Endometrial microvascular endothelial cells (primary cell): Measurements from ENCODE around the gene NME9. TPM values are rescaled to one million over a fixed set of nuclear protein-coding genes. Genes with fewer than 3 reads are reported as not detected.
"Not testable (repeated sequence)": the region's sequence is repeated elsewhere in the genome, so short reads cannot be mapped to it uniquely, and the experiment has no call there.

Experiments used
- in situ Hi-C: cut with HindIII; loops from 2 replicates; pipeline ENCODE4 v1.10.0; 2017; ENCODE audit warnings: low sequenced_read_pairs, low pct_unique_long_range_greater_than_20kb; ENCODE audit errors: inconsistent ontology term
- total RNA-seq: library from RNA; depleted of rRNA; stranded (reverse); fragments of >200 nt; gene quantifications from one replicate; pipeline ENCODE4 v1.2.3, GENCODE V29; 2015; ENCODE audit errors: inconsistent ontology term

Gene NME9
- not detected for total RNA-seq

- in situ Hi-C loops, result no loop called here
These were observed at the start of gene NME9 for GRCh38 chr3:138329127-138329983. Gene NME9 (minus strand): TSS chr3:138329851. CDS start chr3:138329335, 516 bp downstream.

GRCh38 chr3:138378990-138379389 is 49.3 kb upstream of the NME9 start:
- in situ Hi-C loops, result no loop called here

- in situ Hi-C loops, result no loop called here
These were observed 48.7 kb upstream of the NME9 start for GRCh38 chr3:138378331-138378730.

- in situ Hi-C loops, result no loop called here
These were observed 48.2 kb upstream of the NME9 start for GRCh38 chr3:138377804-138378203.

GRCh38 chr3:138377212-138377611 is 47.6 kb upstream of the NME9 start:
- in situ Hi-C loops, result not testable (repeated sequence)

- in situ Hi-C loops, result no loop called here
These were observed 47.0 kb upstream of the NME9 start for GRCh38 chr3:138376663-138377062.

GRCh38 chr3:138375447-138375846 is 45.8 kb upstream of the NME9 start:
- in situ Hi-C loops, result no loop called here

- in situ Hi-C loops, result no loop called here
These were observed 45.0 kb upstream of the NME9 start for GRCh38 chr3:138374573-138375134.

- in situ Hi-C loops, result no loop called here
These were observed 44.1 kb upstream of the NME9 start for GRCh38 chr3:138373736-138374094.

- in situ Hi-C loops, result no loop called here
These were observed 43.6 kb upstream of the NME9 start for GRCh38 chr3:138373087-138373735.

- in situ Hi-C loops, result no loop called here
These were observed 41.7 kb upstream of the NME9 start for GRCh38 chr3:138371070-138371965.

GRCh38 chr3:138370321-138370720 is 40.7 kb upstream of the NME9 start:
- in situ Hi-C loops, result no loop called here

GRCh38 chr3:138369151-138369900 is 39.7 kb upstream of the NME9 start:
- in situ Hi-C loops, result no loop called here

GRCh38 chr3:138367911-138368310 is 38.3 kb upstream of the NME9 start:
- in situ Hi-C loops, result no loop called here

GRCh38 chr3:138367326-138367850 is 37.7 kb upstream of the NME9 start:
- in situ Hi-C loops, result no loop called here

- in situ Hi-C loops, result no loop called here
These were observed 36.5 kb upstream of the NME9 start for GRCh38 chr3:138366006-138366759.

GRCh38 chr3:138365253-138365555 is 35.6 kb upstream of the NME9 start:
- in situ Hi-C loops, result no loop called here
